Endothelial cell (in vitro differentiated cells): ENCODE measurements around the gene TENM4. TPM values are rescaled to one million over a fixed set of nuclear protein-coding genes. Genes with fewer than 3 reads are reported as not detected.

Experiments
- DNase-seq: peaks from one replicate; pipeline ENCODE4 v3.0.0; 2021; ENCODE audit warnings: low spot score
- H3K27ac Mint-ChIP-seq: one replicate; pipeline ENCODE4 v1.8.0; 2021; ENCODE audit warnings: mixed read lengths, inconsistent platforms; ENCODE audit not compliant: unreplicated experiment
- H3K27me3 Mint-ChIP-seq: one replicate; pipeline ENCODE4 v1.8.0; 2021; ENCODE audit warnings: mild to moderate bottlenecking, moderate library complexity, mixed read lengths, inconsistent platforms; ENCODE audit not compliant: unreplicated experiment
- H3K36me3 Mint-ChIP-seq: one replicate; pipeline ENCODE4 v1.8.0; 2021; ENCODE audit warnings: mild to moderate bottlenecking, low read depth, mixed read lengths, inconsistent platforms; ENCODE audit not compliant: unreplicated experiment
- H3K4me1 Mint-ChIP-seq: one replicate; pipeline ENCODE4 v1.8.0; 2021; ENCODE audit warnings: mild to moderate bottlenecking, mixed read lengths, inconsistent platforms; ENCODE audit not compliant: unreplicated experiment
- H3K4me3 Mint-ChIP-seq: one replicate; pipeline ENCODE4 v1.8.0; 2021; ENCODE audit warnings: mild to moderate bottlenecking, mixed read lengths, inconsistent platforms; ENCODE audit not compliant: unreplicated experiment
- H3K9me3 Mint-ChIP-seq: one replicate; pipeline ENCODE4 v1.8.0; 2021; ENCODE audit warnings: mixed read lengths, inconsistent platforms; ENCODE audit not compliant: unreplicated experiment
- CTCF ChIP-seq: fragments of 200-600 bp; sonication (generic); IDR thresholded peaks from one replicate; pipeline ENCODE4 v1.5.0; 2021; ENCODE audit warnings: antibody characterized with exemption; ENCODE audit not compliant: unreplicated experiment
- total RNA-seq: library from RNA; stranded (reverse); fragmentation: NEBNext Ultra II Directional; extraction: Animal tissue kit (Norgen Biotek cat#: 25700); gene quantifications from one replicate; pipeline ENCODE4 v1.2.1, GENCODE V29; 2021; ENCODE audit not compliant: unreplicated experiment

Gene TENM4
- total RNA-seq, 1 donor from 2014 or later: 1.8 TPM

DNA sequence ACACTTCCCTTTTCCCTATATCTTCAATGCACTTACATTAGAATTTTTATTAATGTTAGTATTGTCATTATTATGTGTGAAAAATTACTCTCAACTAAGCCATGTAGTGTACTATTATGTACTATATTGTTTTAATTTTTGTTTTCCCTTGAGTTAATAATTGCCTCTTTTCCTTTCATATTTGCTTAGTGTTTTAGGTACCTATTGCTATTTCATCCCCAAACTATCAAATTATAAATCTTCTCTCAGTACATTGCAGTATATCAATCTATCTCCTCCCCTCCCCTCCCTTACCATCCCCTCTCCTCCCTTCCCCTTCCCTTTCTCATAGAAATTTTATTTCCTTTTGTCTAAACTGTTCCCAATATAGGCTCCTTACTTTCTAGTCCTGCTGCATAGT is 12.8 kb upstream of the TENM4 start:
- no peak for TF ChIP-seq CTCF

DNA sequence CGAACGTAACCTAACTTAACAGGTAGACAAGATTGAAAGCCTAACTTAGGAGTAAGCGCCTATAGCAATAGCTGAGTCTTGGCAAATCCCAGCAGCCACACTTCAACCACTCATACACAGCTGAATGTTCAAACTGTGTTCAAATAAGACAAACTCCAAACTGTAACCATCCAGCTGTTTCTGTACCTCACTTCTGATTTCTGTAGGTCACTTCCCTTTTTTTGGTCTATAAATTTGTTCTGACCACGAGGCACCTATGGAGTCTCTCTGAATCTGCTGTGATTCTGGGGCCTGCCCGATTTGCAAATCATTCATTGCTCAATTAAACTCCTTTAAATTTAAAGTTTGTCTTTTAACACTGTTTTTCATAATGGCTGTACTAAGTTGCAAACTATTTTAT is 8.2 kb upstream of the TENM4 start:
- H3K36me3 Mint-ChIP-seq: no peaks in the 10 kb centered on the region
- H3K4me3 Mint-ChIP-seq: no peak overlapping the region
- DNase-seq: no peak
- TF ChIP-seq CTCF: no peak
- H3K27ac Mint-ChIP-seq: no peak overlapping the region
- H3K4me1 Mint-ChIP-seq: no peaks in the 10 kb centered on the region
- H3K9me3 Mint-ChIP-seq: no peaks in the 10 kb centered on the region
- H3K27me3 Mint-ChIP-seq: no peaks in the 10 kb centered on the region

More for the DNA sequence above, 12.8 kb upstream of the TENM4 start:
- Mint-ChIP-seq H3K27me3 (no peaks in the 10 kb centered on the region), H3K9me3 (no peaks in the 10 kb centered on the region), H3K36me3 (no peaks in the 10 kb centered on the region), H3K27ac (no peak overlapping the region), H3K4me3 (no peak overlapping the region), H3K4me1 (peaks cover 3% of the 10 kb centered on the region)
- no peak for DNase-seq

DNA sequence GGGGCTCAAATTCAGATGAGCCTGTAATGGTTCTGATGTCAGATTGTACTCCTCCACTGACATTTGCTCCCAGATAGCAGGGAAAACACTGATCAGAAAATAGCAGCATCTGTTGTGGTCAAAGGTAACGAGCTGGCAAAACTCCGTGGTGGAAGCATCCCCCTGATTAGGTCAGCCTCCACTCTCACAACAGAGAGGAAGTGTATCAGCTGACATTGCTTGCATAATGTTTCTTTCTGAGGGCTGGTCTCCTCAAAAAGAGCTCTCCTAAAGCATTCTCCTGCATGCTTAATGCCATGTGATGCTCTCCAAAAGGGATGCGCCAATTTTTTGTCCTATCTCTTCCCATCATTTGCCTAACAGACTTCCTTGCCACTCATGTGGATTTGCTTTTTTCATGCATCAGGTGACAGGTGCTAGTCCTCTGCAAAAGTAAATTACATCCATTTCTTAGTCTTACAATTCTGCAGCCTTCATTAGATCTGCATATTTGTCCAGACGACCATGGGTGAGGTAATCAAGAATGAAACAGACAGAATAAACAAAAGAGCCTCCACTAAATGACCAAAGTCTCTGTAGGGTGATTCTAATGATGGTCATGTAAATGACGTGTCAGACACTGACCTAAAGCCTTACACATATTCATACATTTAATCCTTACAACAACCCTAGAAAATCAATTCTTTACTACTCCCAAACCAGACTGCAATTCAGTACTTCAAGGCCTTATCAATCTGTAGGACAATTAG is 6.4 kb upstream of the TENM4 start:
- H3K4me3 Mint-ChIP-seq: no peak overlapping the region
- DNase-seq: no peak
- no peaks in the 10 kb centered on the region for H3K27me3 Mint-ChIP-seq
- H3K36me3 Mint-ChIP-seq: no peaks in the 10 kb centered on the region
- no peak for TF ChIP-seq CTCF
- H3K27ac Mint-ChIP-seq: no peak overlapping the region
- H3K4me1 Mint-ChIP-seq: no peaks in the 10 kb centered on the region
- no peaks in the 10 kb centered on the region for H3K9me3 Mint-ChIP-seq

GRCh38 chr11:79444923-79445322 is 4.1 kb upstream of the TENM4 start:
- DNase-seq: no peak
- H3K27me3 Mint-ChIP-seq: peaks cover 8% of the 10 kb centered on the region
- H3K4me1 Mint-ChIP-seq: peaks cover 6% of the 10 kb centered on the region
- no peaks in the 10 kb centered on the region for H3K36me3 Mint-ChIP-seq
- H3K9me3 Mint-ChIP-seq: no peaks in the 10 kb centered on the region
- H3K4me3 Mint-ChIP-seq: no peak overlapping the region
- no peak for TF ChIP-seq CTCF
- no peak overlapping the region for H3K27ac Mint-ChIP-seq

- H3K4me3 Mint-ChIP-seq: peak overlapping the region; percentile 89
- H3K36me3 Mint-ChIP-seq: no peaks in the 10 kb centered on the region
- no peak for TF ChIP-seq CTCF
- no peak for DNase-seq
- H3K27ac Mint-ChIP-seq: peak overlapping the region; percentile 65
- H3K9me3 Mint-ChIP-seq: no peaks in the 10 kb centered on the region
- H3K27me3 Mint-ChIP-seq: peaks cover 27% of the 10 kb centered on the region
- H3K4me1 Mint-ChIP-seq: peaks cover 22% of the 10 kb centered on the region
Observed at GRCh38 chr11:79441461-79441875, 638 bp upstream of the TENM4 start.
